ENCODE measurements around the gene ITPRIPL1. TPM values are rescaled to one million over a fixed set of nuclear protein-coding genes. Genes with fewer than 3 reads are reported as not detected.
"Not testable (repeated sequence)": the region's sequence is repeated elsewhere in the genome, so short reads cannot be mapped to it uniquely, and the experiment has no call there.

The ITPRIPL1 gene
- total RNA-seq = 10 to 100 TPM; 44.8 to 46.0 TPM

GRCh38 chr2:96325041-96325883, at the start of gene ITPRIPL1:
ITPRIPL1 (plus strand) TSS chr2:96325317; CDS start chr2:96325840, 523 bp downstream.
- Mint-ChIP-seq H3K4me1 (peaks cover 40% of the 10 kb centered on the region), H3K36me3 (peaks cover 42% of the 10 kb centered on the region), H3K4me3 (peak within 1 kb of the TSS; percentile 97), H3K9me3 (no peaks in the 10 kb centered on the region), H3K27ac (peak within 1 kb of the TSS; percentile 91), H3K27me3 (peaks cover 3% of the 10 kb centered on the region)
- peak; percentile 47 for DNase-seq

- no peak for DNase-seq
- no peaks in the 10 kb centered on the region for H3K27me3 Mint-ChIP-seq
- no peak overlapping the region for H3K4me3 Mint-ChIP-seq
- H3K27ac Mint-ChIP-seq = no peak overlapping the region
- peaks cover 6% of the 10 kb centered on the region for H3K4me1 Mint-ChIP-seq
- peaks cover 28% of the 10 kb centered on the region for H3K36me3 Mint-ChIP-seq
- H3K9me3 Mint-ChIP-seq = no peaks in the 10 kb centered on the region
These were observed 48.2 kb upstream of the ITPRIPL1 start for GRCh38 chr2:96276787-96277499.

GRCh38 chr2:96287273-96287856, 37.8 kb upstream of the ITPRIPL1 start:
- peak overlapping the region; percentile 11 for H3K27ac Mint-ChIP-seq
- H3K4me1 Mint-ChIP-seq = no peaks in the 10 kb centered on the region
- H3K4me3 Mint-ChIP-seq = no peak overlapping the region
- H3K36me3 Mint-ChIP-seq = peaks cover 23% of the 10 kb centered on the region
- H3K9me3 Mint-ChIP-seq = no peaks in the 10 kb centered on the region
- no peaks in the 10 kb centered on the region for H3K27me3 Mint-ChIP-seq
- DNase-seq = no peak

- H3K4me1 Mint-ChIP-seq = no peaks in the 10 kb centered on the region
- no peak overlapping the region for H3K4me3 Mint-ChIP-seq
- no peak overlapping the region for H3K27ac Mint-ChIP-seq
- H3K36me3 Mint-ChIP-seq = peaks cover 34% of the 10 kb centered on the region
- no peaks in the 10 kb centered on the region for H3K27me3 Mint-ChIP-seq
- no peak for DNase-seq
- no peaks in the 10 kb centered on the region for H3K9me3 Mint-ChIP-seq
These were observed 33.4 kb upstream of the ITPRIPL1 start for GRCh38 chr2:96291751-96292150.

- not testable (repeated sequence) for DNase-seq, H3K27me3 Mint-ChIP-seq, H3K9me3 Mint-ChIP-seq, H3K4me3 Mint-ChIP-seq, H3K27ac Mint-ChIP-seq, H3K4me1 Mint-ChIP-seq
- peaks cover 28% of the 10 kb centered on the region for H3K36me3 Mint-ChIP-seq
These were observed 30.8 kb upstream of the ITPRIPL1 start for GRCh38 chr2:96294271-96294670.

GRCh38 chr2:96296925-96297324, 28.2 kb upstream of the ITPRIPL1 start:
- H3K9me3 Mint-ChIP-seq = no peaks in the 10 kb centered on the region
- H3K27me3 Mint-ChIP-seq = no peaks in the 10 kb centered on the region
- peaks cover 29% of the 10 kb centered on the region for H3K36me3 Mint-ChIP-seq
- no peak overlapping the region for H3K4me3 Mint-ChIP-seq
- peaks cover 15% of the 10 kb centered on the region for H3K4me1 Mint-ChIP-seq
- no peak for DNase-seq
- H3K27ac Mint-ChIP-seq = no peak overlapping the region

GRCh38 chr2:96301865-96302264, 23.3 kb upstream of the ITPRIPL1 start:
- DNase-seq = no peak
- no peak overlapping the region for H3K4me3 Mint-ChIP-seq
- H3K27ac Mint-ChIP-seq = peak overlapping the region; percentile 57

GRCh38 chr2:96304606-96305005, 20.5 kb upstream of the ITPRIPL1 start:
- peaks cover 48% of the 10 kb centered on the region for H3K4me1 Mint-ChIP-seq
- H3K36me3 Mint-ChIP-seq = peaks cover 30% of the 10 kb centered on the region
- H3K27me3 Mint-ChIP-seq = no peaks in the 10 kb centered on the region

More at GRCh38 chr2:96301865-96302264, 23.3 kb upstream of the ITPRIPL1 start:
- no peaks in the 10 kb centered on the region for H3K9me3 Mint-ChIP-seq
- H3K4me1 Mint-ChIP-seq = peaks cover 45% of the 10 kb centered on the region
- no peaks in the 10 kb centered on the region for H3K27me3 Mint-ChIP-seq
- peaks cover 41% of the 10 kb centered on the region for H3K36me3 Mint-ChIP-seq

GRCh38 chr2:96305091-96305978, 19.8 kb upstream of the ITPRIPL1 start, which contains the start of gene SNRNP200:
SNRNP200 (minus strand) TSS chr2:96305546; CDS start chr2:96305437, 109 bp downstream.
- Mint-ChIP-seq H3K36me3 (peaks cover 30% of the 10 kb centered on the region), H3K4me3 (peak within 1 kb of the TSS; percentile 94), H3K9me3 (no peaks in the 10 kb centered on the region), H3K27me3 (no peaks in the 10 kb centered on the region), H3K4me1 (peaks cover 49% of the 10 kb centered on the region), H3K27ac (peak within 1 kb of the TSS; percentile 97)
- DNase-seq = peak; percentile 93

More at GRCh38 chr2:96304606-96305005, 20.5 kb upstream of the ITPRIPL1 start:
- peak overlapping the region; percentile 94 for H3K4me3 Mint-ChIP-seq
- no peaks in the 10 kb centered on the region for H3K9me3 Mint-ChIP-seq
- H3K27ac Mint-ChIP-seq = peak overlapping the region; percentile 97
- DNase-seq = no peak

- H3K27ac Mint-ChIP-seq = peak overlapping the region; percentile 97
- DNase-seq = peak; percentile 8
- H3K4me3 Mint-ChIP-seq = peak overlapping the region; percentile 94
- H3K36me3 Mint-ChIP-seq = peaks cover 30% of the 10 kb centered on the region
- H3K4me1 Mint-ChIP-seq = peaks cover 46% of the 10 kb centered on the region
- H3K27me3 Mint-ChIP-seq = no peaks in the 10 kb centered on the region
- H3K9me3 Mint-ChIP-seq = no peaks in the 10 kb centered on the region
These were observed 19.2 kb upstream of the ITPRIPL1 start for GRCh38 chr2:96305979-96306308.

- DNase-seq = no peak
- peak overlapping the region; percentile 97 for H3K27ac Mint-ChIP-seq
- peaks cover 28% of the 10 kb centered on the region for H3K36me3 Mint-ChIP-seq
- peaks cover 42% of the 10 kb centered on the region for H3K4me1 Mint-ChIP-seq
- no peaks in the 10 kb centered on the region for H3K9me3 Mint-ChIP-seq
- H3K27me3 Mint-ChIP-seq = no peaks in the 10 kb centered on the region
- H3K4me3 Mint-ChIP-seq = peak overlapping the region; percentile 94
These were observed 18.7 kb upstream of the ITPRIPL1 start for GRCh38 chr2:96306370-96306769.

GRCh38 chr2:96308248-96308647, 16.9 kb upstream of the ITPRIPL1 start:
- Mint-ChIP-seq H3K4me1 (peaks cover 33% of the 10 kb centered on the region), H3K4me3 (no peak overlapping the region), H3K27me3 (no peaks in the 10 kb centered on the region), H3K9me3 (no peaks in the 10 kb centered on the region), H3K36me3 (peaks cover 21% of the 10 kb centered on the region), H3K27ac (no peak overlapping the region)
- no peak for DNase-seq

- H3K27me3 Mint-ChIP-seq = no peaks in the 10 kb centered on the region
- no peaks in the 10 kb centered on the region for H3K9me3 Mint-ChIP-seq
- peaks cover 15% of the 10 kb centered on the region for H3K36me3 Mint-ChIP-seq
- H3K27ac Mint-ChIP-seq = no peak overlapping the region
- no peak for DNase-seq
- no peak overlapping the region for H3K4me3 Mint-ChIP-seq
- H3K4me1 Mint-ChIP-seq = peaks cover 40% of the 10 kb centered on the region
These were observed 10.1 kb upstream of the ITPRIPL1 start for GRCh38 chr2:96315005-96315399.

- Mint-ChIP-seq H3K27ac (peak overlapping the region; percentile 59), H3K4me3 (no peak overlapping the region), H3K27me3 (no peaks in the 10 kb centered on the region), H3K9me3 (no peaks in the 10 kb centered on the region), H3K4me1 (peaks cover 42% of the 10 kb centered on the region), H3K36me3 (peaks cover 15% of the 10 kb centered on the region)
- DNase-seq = no peak
These were observed 9.6 kb upstream of the ITPRIPL1 start for GRCh38 chr2:96315400-96316071.
